Suprapubic skin (tissue), 3 donors: ENCODE results near the gene FAM120C.

Experiments
- CTCF ChIP-seq, 2 donors: fragments of 200-600 bp in 1 of 2; fragments of 450-650 bp in 1 of 2; sonication (generic) in 1 of 2; IDR thresholded peaks; one replicate each; pipeline ENCODE4 v1.5.1; 2016 to 2019; ENCODE audit warnings: antibody characterized with exemption in 2 of 2, mild to moderate bottlenecking in 1 of 2, moderate library complexity in 1 of 2
- POLR2A ChIP-seq, 2 donors: fragments of 450-650 bp; IDR thresholded peaks; one replicate each; pipeline ENCODE4 v1.6.1; 2017; ENCODE audit warnings: antibody characterized with exemption in 2 of 2, mild to moderate bottlenecking in 2 of 2, moderate library complexity in 2 of 2

DNA sequence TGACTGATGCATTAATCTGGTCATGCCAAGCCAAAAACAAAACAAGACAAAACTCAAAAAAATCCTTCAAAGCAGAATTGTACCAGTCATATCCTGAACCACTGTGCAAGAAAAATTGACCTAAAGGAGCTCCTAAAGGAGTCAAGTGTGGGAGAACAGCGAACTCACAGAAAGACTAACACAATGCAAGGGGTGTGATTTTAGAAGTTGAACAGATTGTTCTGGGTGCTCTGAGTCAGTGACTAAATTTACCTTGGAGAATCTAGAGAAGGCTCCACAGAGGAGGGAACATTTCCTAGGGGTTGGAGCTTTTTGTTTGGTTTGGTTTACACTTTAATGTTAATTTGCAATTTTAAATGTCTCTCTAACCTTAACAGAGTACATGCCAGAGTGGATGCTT, 89.9 kb downstream of the FAM120C start:
- no peak for TF ChIP-seq CTCF (IDR thresholded peaks at IDR 0.05)
- TF ChIP-seq POLR2A (IDR thresholded peaks at IDR 0.05), result no peak
